Endothelial cell of umbilical vein (primary cell): ENCODE results near the gene SMG9. TPM values are rescaled to one million over a fixed set of nuclear protein-coding genes. Genes with fewer than 3 reads are reported as not detected.

ENCODE experiments used
- BruUV-seq: library from RNA; stranded (reverse); fragments of 400-500 nt; replicated peaks from 2 replicates; lab custom pipeline; 2021; lab: Mats Ljungman, UMichigan
- CTCF ChIA-PET: fragments of 300-600, 350-600 bp; sonication (Branson Sonifier 250); formaldehyde crosslinking; loops from one replicate; lab custom pipeline; 2021; ENCODE audit warnings: antibody characterized with exemption, inconsistent platforms; lab: Charles Lee
- POLR2A ChIA-PET: fragments of 300-600, 350-600 bp; sonication (Branson Sonifier 250); formaldehyde crosslinking; loops from one replicate; lab custom pipeline; 2021; ENCODE audit warnings: antibody characterized with exemption, inconsistent platforms; lab: Charles Lee
- DNase-seq: peaks from one replicate; pipeline ENCODE4 v3.0.0-alpha.2; 2011; ENCODE audit warnings: low read depth, low spot score
- FAIRE-seq: peaks from 2 replicates; lab custom pipeline; 2011; peaks lifted over from hg19 to GRCh38; lab: Jason Lieb, UNC
- H2AFZ ChIP-seq: 2 replicates; pipeline ENCODE4 v1.6.0; 2012; ENCODE audit warnings: low read depth, low read length, control low read depth, inconsistent platforms
- H3K27ac ChIP-seq: 2 replicates; pipeline ENCODE4 v1.5.1; 2011; ENCODE audit warnings: low read depth, mild to moderate bottlenecking, control low read depth, low read length, moderate library complexity; ENCODE audit not compliant: insufficient read depth
- H3K27me3 ChIP-seq, 2 experiments: 2 replicates each; pipeline versions ENCODE4 v1.6.0 to v1.6.1; 2011; ENCODE audit warnings: low read length in 2 of 2, mixed read lengths in 1 of 2; ENCODE audit not compliant: control insufficient read depth in 2 of 2, insufficient read depth in 2 of 2
- H3K36me3 ChIP-seq, 2 experiments: 2 replicates in 1 of 2; 3 replicates in 1 of 2; pipeline ENCODE4 v1.5.1; 2011; ENCODE audit warnings: low read length in 2 of 2, mild to moderate bottlenecking in 1 of 2, moderate library complexity in 1 of 2; ENCODE audit not compliant: control insufficient read depth in 2 of 2, insufficient read depth in 2 of 2; ENCODE audit errors: extremely low read depth in 1 of 2
- H3K4me1 ChIP-seq: 3 replicates; pipeline ENCODE4 v1.5.1; 2011; ENCODE audit warnings: mild to moderate bottlenecking, low read length; ENCODE audit not compliant: control insufficient read depth, insufficient read depth; ENCODE audit errors: extremely low read depth
- H3K4me2 ChIP-seq: 2 replicates; pipeline ENCODE4 v1.6.1; 2011; ENCODE audit warnings: low read length, control low read depth, mixed read lengths; ENCODE audit not compliant: insufficient read depth
- H3K4me3 ChIP-seq, 3 experiments: fragments of 200-600 bp in 1 of 3; sonication (generic), shearing (Covaris generic) in 1 of 3; replicated peaks in 1 of 3; 2 replicates each; pipeline ENCODE4 v1.5.1; 2011 to 2016; ENCODE audit warnings: control low read depth in 3 of 3, low read length in 3 of 3, mild to moderate bottlenecking in 2 of 3, inconsistent platforms in 1 of 3, low read depth in 1 of 3, moderate library complexity in 1 of 3; ENCODE audit not compliant: insufficient read depth in 1 of 3
- H3K79me2 ChIP-seq: 2 replicates; pipeline ENCODE4 v1.6.0; 2012; ENCODE audit warnings: low read length, inconsistent platforms; ENCODE audit not compliant: control insufficient read depth, insufficient read depth
- H3K9ac ChIP-seq: replicated peaks from 2 replicates; pipeline ENCODE3; 2011; ENCODE audit warnings: low read length, control low read depth; ENCODE audit not compliant: insufficient read depth; ENCODE audit errors: extremely low read depth
- H3K9me1 ChIP-seq: replicated peaks from 3 replicates; pipeline ENCODE4 v1.6.0; 2011; ENCODE audit warnings: mild to moderate bottlenecking, low read length; ENCODE audit not compliant: control insufficient read depth, insufficient read depth; ENCODE audit errors: extremely low read depth
- H3K9me3 ChIP-seq: replicated peaks from 2 replicates; pipeline ENCODE4 v1.5.1; 2012; ENCODE audit warnings: low read length, inconsistent platforms; ENCODE audit not compliant: control insufficient read depth, insufficient read depth
- H4K20me1 ChIP-seq: replicated peaks from 2 replicates; pipeline ENCODE3; 2011; ENCODE audit warnings: mild to moderate bottlenecking, low read length; ENCODE audit not compliant: control insufficient read depth, insufficient read depth; ENCODE audit errors: extremely low read depth
- CTCF ChIP-seq, 2 donors: IDR thresholded peaks; 1 replicate in 1 of 2; 2 replicates in 1 of 2; pipeline ENCODE4 v1.5.1; 2011; ENCODE audit warnings: low read length in 2 of 2, mild to moderate bottlenecking in 2 of 2, moderate library complexity in 2 of 2, control low read depth in 1 of 2, inconsistent platforms in 1 of 2, low read depth in 1 of 2; ENCODE audit not compliant: insufficient read depth in 1 of 2; ENCODE audit errors: extremely low read depth in 1 of 2
- EZH2 ChIP-seq: IDR thresholded peaks from 2 replicates; pipeline ENCODE4 v1.6.1; 2012; ENCODE audit warnings: borderline replicate concordance, low read depth, mild to moderate bottlenecking, moderate library complexity, low read length, inconsistent platforms; ENCODE audit not compliant: severe bottlenecking
- FOS ChIP-seq: IDR thresholded peaks from 2 replicates; pipeline ENCODE4 v1.6.1; 2011; ENCODE audit warnings: mild to moderate bottlenecking, low read length, moderate library complexity, borderline replicate concordance; ENCODE audit not compliant: insufficient read depth
- GATA2 ChIP-seq: IDR thresholded peaks from 2 replicates; pipeline ENCODE4 v1.7.0; 2011; ENCODE audit warnings: low read depth, mild to moderate bottlenecking, moderate library complexity, mixed read lengths, low read length; ENCODE audit not compliant: insufficient read length, insufficient read depth
- JUN ChIP-seq: IDR thresholded peaks from 2 replicates; pipeline ENCODE4 v1.6.1; 2011; ENCODE audit warnings: borderline replicate concordance, low read depth; ENCODE audit not compliant: insufficient read length, insufficient read depth
- MAX ChIP-seq: IDR thresholded peaks from 2 replicates; pipeline ENCODE4 v1.6.1; 2011; ENCODE audit not compliant: insufficient read depth, insufficient read length
- MYC ChIP-seq: IDR thresholded peaks from one replicate; pipeline ENCODE4 v1.6.1; 2011; ENCODE audit warnings: mild to moderate bottlenecking, low read depth, low read length
- POLR2A ChIP-seq: IDR thresholded peaks from 2 replicates; pipeline ENCODE4 v1.6.1; 2012; ENCODE audit warnings: low read depth, mild to moderate bottlenecking, control low read depth, low read length
- POLR2AphosphoS5 ChIP-seq: IDR thresholded peaks from 2 replicates; pipeline ENCODE4 v1.6.1; 2012; ENCODE audit warnings: low read depth, mild to moderate bottlenecking, control low read depth, low read length, moderate library complexity; ENCODE audit not compliant: insufficient read depth
- dilution Hi-C: fragments of 300-500 bp; cut with MboI; formaldehyde crosslinking; loops from one replicate; pipeline ENCODE4 v1.15.0; 2019; ENCODE audit warnings: low sequenced_read_pairs; ENCODE audit not compliant: extremely low pct_ligation_motif_present
- intact Hi-C: fragments of 100-400 bp; cut with micrococcal nuclease; formaldehyde crosslinking; loops from one replicate; pipeline ENCODE4 v1.10.0; 2022
- polyA plus RNA-seq, 4 experiments: library from polyadenylated mRNA; depleted of rRNA in 3 of 4; stranded (reverse) in 3 of 4; unstranded in 1 of 4; fragments of >200 nt; gene quantifications; 2 replicates each; pipeline versions ENCODE4 v1.2.1 to v1.2.3, GENCODE V29; 2011 to 2012; ENCODE audit warnings: missing spikeins in 1 of 4
- total RNA-seq: library from RNA; stranded (reverse); gene quantifications from 2 replicates; pipeline ENCODE4 v1.2.3, GENCODE V29; 2021

Gene SMG9
- total and polyA plus RNA-seq, 2 donors (not counting 3 experiments of a cell fraction or from before 2014, with no cell fraction given): 25.5 to 45.0 TPM

- DNase-seq (no peak), FAIRE-seq (no peak)
- Histone ChIP-seq H4K20me1 (no peaks in the 10 kb centered on the region), H3K27me3 (peaks cover 3 to 4% of the 10 kb centered on the region in 2 experiments), H3K9me3 (no peaks in the 10 kb centered on the region), H3K36me3 (no peaks in the 10 kb centered on the region), H3K9ac (no peak overlapping the region), H3K27ac (no peak overlapping the region), H2AFZ (no peak overlapping the region), H3K4me3 (no peak overlapping the region), H3K4me2 (no peak overlapping the region), H3K9me1 (no peaks in the 10 kb centered on the region), H3K79me2 (no peaks in the 10 kb centered on the region), H3K4me1 (no peaks in the 10 kb centered on the region)
- POLR2A ChIA-PET: no interaction called here
- CTCF ChIA-PET: interaction anchor here (1.0 to 1.6 kb wide), 4 partner anchors 16 to 45 kb away, joined by 3 to 9 read pairs (median 8); no protein-coding TSS in a partner anchor
- intact Hi-C loops: no loop called here
- dilution Hi-C loops: no loop called here
- TF ChIP-seq CTCF (IDR thresholded peaks at IDR 0.05; ENCODE audit: extremely low read depth in 1 of 2, insufficient read depth in 1 of 2, low read depth in 1 of 2, low read length in 2 of 2) (no peak), POLR2AphosphoS5 (no peak), GATA2 (no peak), POLR2A (no peak), MAX (no peak)
- BruUV-seq: no TSS peak
Measured at GRCh38 chr19:43790587-43790986, 35.8 kb upstream of the SMG9 start.

GRCh38 chr19:43789029-43789428, 34.3 kb upstream of the SMG9 start:
- H3K4me2 ChIP-seq: no peak overlapping the region
- no peak overlapping the region for H3K9ac ChIP-seq
- no peaks in the 10 kb centered on the region for H4K20me1 ChIP-seq
- no peak overlapping the region for H3K4me3 ChIP-seq
- CTCF ChIA-PET: interaction anchor here (1.0 to 3.1 kb wide), 5 partner anchors 15 to 253 kb away, joined by 3 to 24 read pairs (median 6); no protein-coding TSS in a partner anchor
- H3K27me3 ChIP-seq: peaks cover 0 to 4% of the 10 kb centered on the region in 2 experiments
- POLR2A ChIA-PET: no interaction called here
- intact Hi-C loops (no loop called here), dilution Hi-C loops (no loop called here)
- H3K27ac ChIP-seq: no peak overlapping the region
- no peak for TF ChIP-seq EZH2
- TF ChIP-seq MAX: no peak
- no peak for TF ChIP-seq CTCF (IDR thresholded peaks at IDR 0.05; ENCODE audit: extremely low read depth in 1 of 2, insufficient read depth in 1 of 2, low read depth in 1 of 2, low read length in 2 of 2)
- no peak for TF ChIP-seq JUN
- TF ChIP-seq POLR2AphosphoS5: no peak
- TF ChIP-seq MYC: no peak
- TF ChIP-seq GATA2: no peak
- no peak for TF ChIP-seq FOS
- no peak for TF ChIP-seq POLR2A
- H3K9me1 ChIP-seq: no peaks in the 10 kb centered on the region
- no peaks in the 10 kb centered on the region for H3K36me3 ChIP-seq
- BruUV-seq: no TSS peak
- DNase-seq (peak; percentile 46), FAIRE-seq (peak; percentile 42)
- H3K79me2 ChIP-seq: no peaks in the 10 kb centered on the region
- peaks cover 10% of the 10 kb centered on the region for H3K4me1 ChIP-seq
- H2AFZ ChIP-seq: no peak overlapping the region
- no peaks in the 10 kb centered on the region for H3K9me3 ChIP-seq
